Fibroblast of lung (primary cell): ENCODE results near the gene BTBD9. TPM values are rescaled to one million over a fixed set of nuclear protein-coding genes. Genes with fewer than 3 reads are reported as not detected.

Experiments
- DNase-seq, 2 donors: peaks; one replicate each; pipeline versions ENCODE4 v3.0.0 to v3.0.0-alpha.2; 2010; ENCODE audit warnings: low read depth in 2 of 2
- H2AFZ ChIP-seq: 2 replicates; pipeline ENCODE4 v1.5.1; 2012; ENCODE audit warnings: low read length, control low read depth, inconsistent platforms
- H3K27ac ChIP-seq: 2 replicates; pipeline ENCODE4 v1.5.1; 2011; ENCODE audit warnings: low read length, control low read depth; ENCODE audit not compliant: insufficient read depth
- H3K27me3 ChIP-seq: 2 replicates; pipeline ENCODE4 v1.5.1; 2011; ENCODE audit warnings: mild to moderate bottlenecking, low read length; ENCODE audit not compliant: control insufficient read depth, insufficient read depth
- H3K36me3 ChIP-seq: 2 replicates; pipeline ENCODE4 v1.5.1; 2011; ENCODE audit warnings: low read length; ENCODE audit not compliant: control insufficient read depth, insufficient read depth
- H3K4me1 ChIP-seq: 2 replicates; pipeline ENCODE4 v1.5.1; 2011; ENCODE audit warnings: low read length; ENCODE audit not compliant: control insufficient read depth, insufficient read depth; ENCODE audit errors: extremely low read depth
- H3K4me2 ChIP-seq: 2 replicates; pipeline ENCODE4 v1.5.1; 2011; ENCODE audit warnings: low read length, control low read depth; ENCODE audit not compliant: insufficient read depth; ENCODE audit errors: extremely low read depth
- H3K4me3 ChIP-seq, 4 experiments: fragments of 200-600 bp in 1 of 4; sonication (generic) in 1 of 4; replicated peaks in 1 of 4; 2 replicates each; pipeline ENCODE4 v1.5.1; 2011 to 2016; ENCODE audit warnings: low read length in 4 of 4, low read depth in 3 of 4, mild to moderate bottlenecking in 3 of 4, control low read depth in 2 of 4, inconsistent platforms in 1 of 4, mixed read lengths in 1 of 4; ENCODE audit not compliant: insufficient read depth in 1 of 4; ENCODE audit errors: control extremely low read depth in 1 of 4
- H3K79me2 ChIP-seq: 2 replicates; pipeline ENCODE4 v1.5.1; 2012; ENCODE audit warnings: mild to moderate bottlenecking, low read length, inconsistent platforms; ENCODE audit not compliant: control insufficient read depth, insufficient read depth
- H3K9ac ChIP-seq: 2 replicates; pipeline ENCODE4 v1.5.1; 2011; ENCODE audit warnings: mild to moderate bottlenecking, low read length, control low read depth; ENCODE audit not compliant: insufficient read depth
- H3K9me3 ChIP-seq: 2 replicates; pipeline ENCODE4 v1.5.1; 2012; ENCODE audit warnings: low read depth, low read length; ENCODE audit not compliant: control insufficient read depth, insufficient read depth
- H4K20me1 ChIP-seq: 2 replicates; pipeline ENCODE4 v1.5.1; 2011; ENCODE audit warnings: low read length; ENCODE audit not compliant: control insufficient read depth, insufficient read depth; ENCODE audit errors: extremely low read depth
- EZH2 ChIP-seq: IDR thresholded peaks from 2 replicates; pipeline ENCODE4 v1.5.1; 2012; ENCODE audit warnings: low read length, control low read depth, mild to moderate bottlenecking; ENCODE audit errors: missing control alignments
- polyA plus RNA-seq, 2 donors: library from polyadenylated mRNA; depleted of rRNA in 1 of 2; stranded (reverse) in 1 of 2; unstranded in 1 of 2; fragments of >200 nt; gene quantifications; 2 replicates each; pipeline ENCODE4 v1.2.1, GENCODE V29; 2011 to 2012; ENCODE audit warnings: missing spikeins in 1 of 2
- total RNA-seq: library from RNA; depleted of rRNA; stranded (reverse); fragments of >200 nt; gene quantifications from 2 replicates; pipeline ENCODE4 v1.2.1, GENCODE V29; 2014
- TF ChIP-seq, protein P1 (sequence below), 2 donors: IDR thresholded peaks in 1 of 2; conservative IDR thresholded peaks in 1 of 2; 1 replicate in 1 of 2; 2 replicates in 1 of 2; pipeline ENCODE4 v1.5.1; 2011 to 2012; ENCODE audit warnings: low read length in 2 of 2, control low read depth in 1 of 2, inconsistent platforms in 1 of 2, low read depth in 1 of 2, mild to moderate bottlenecking in 1 of 2

BTBD9 gene
- total and polyA plus RNA-seq, 2 donors (not counting 1 experiment from before 2014, with no cell fraction given) = 7.7 to 13.4 TPM

DNA sequence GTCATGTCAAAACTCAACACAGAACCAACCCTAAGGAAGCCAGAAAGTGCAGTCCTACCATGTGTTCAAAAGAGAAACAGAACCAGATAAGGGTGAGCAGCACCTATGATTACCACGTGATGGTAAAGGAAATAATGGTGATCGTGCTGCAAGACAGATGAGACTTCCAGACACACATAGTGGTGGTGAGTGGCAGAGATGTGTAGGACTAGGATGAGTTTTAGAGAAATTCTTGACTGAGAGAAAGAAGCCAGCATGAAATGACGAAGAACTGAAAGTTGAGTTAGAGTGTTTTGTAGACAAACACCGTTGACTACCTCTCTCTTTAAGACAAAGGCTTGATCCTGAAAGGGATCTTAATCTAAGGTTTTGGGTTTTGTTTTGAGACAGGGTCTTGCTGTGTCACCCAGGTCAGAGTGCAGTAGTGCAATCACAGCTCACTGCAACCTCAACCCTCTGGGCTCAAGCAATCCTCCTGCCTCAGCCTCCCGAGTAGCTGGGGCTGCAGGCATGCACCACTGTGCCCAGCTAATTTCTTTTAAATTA, 10.6 kb upstream of the BTBD9 start:
- no peak overlapping the region for H3K27ac ChIP-seq
- no peak overlapping the region for H3K4me2 ChIP-seq
- no peaks in the 10 kb centered on the region for H3K9me3 ChIP-seq
- no peaks in the 10 kb centered on the region for H3K79me2 ChIP-seq
- no peak overlapping the region for H3K9ac ChIP-seq
- no peak overlapping the region for H2AFZ ChIP-seq
- no peaks in the 10 kb centered on the region for H4K20me1 ChIP-seq
- no peak overlapping the region for H3K4me3 ChIP-seq
- DNase-seq = no peak
- H3K4me1 ChIP-seq = no peaks in the 10 kb centered on the region
- H3K36me3 ChIP-seq = no peaks in the 10 kb centered on the region
- H3K27me3 ChIP-seq = no peaks in the 10 kb centered on the region
- no peak for TF ChIP-seq EZH2
- TF ChIP-seq, protein P1, sequence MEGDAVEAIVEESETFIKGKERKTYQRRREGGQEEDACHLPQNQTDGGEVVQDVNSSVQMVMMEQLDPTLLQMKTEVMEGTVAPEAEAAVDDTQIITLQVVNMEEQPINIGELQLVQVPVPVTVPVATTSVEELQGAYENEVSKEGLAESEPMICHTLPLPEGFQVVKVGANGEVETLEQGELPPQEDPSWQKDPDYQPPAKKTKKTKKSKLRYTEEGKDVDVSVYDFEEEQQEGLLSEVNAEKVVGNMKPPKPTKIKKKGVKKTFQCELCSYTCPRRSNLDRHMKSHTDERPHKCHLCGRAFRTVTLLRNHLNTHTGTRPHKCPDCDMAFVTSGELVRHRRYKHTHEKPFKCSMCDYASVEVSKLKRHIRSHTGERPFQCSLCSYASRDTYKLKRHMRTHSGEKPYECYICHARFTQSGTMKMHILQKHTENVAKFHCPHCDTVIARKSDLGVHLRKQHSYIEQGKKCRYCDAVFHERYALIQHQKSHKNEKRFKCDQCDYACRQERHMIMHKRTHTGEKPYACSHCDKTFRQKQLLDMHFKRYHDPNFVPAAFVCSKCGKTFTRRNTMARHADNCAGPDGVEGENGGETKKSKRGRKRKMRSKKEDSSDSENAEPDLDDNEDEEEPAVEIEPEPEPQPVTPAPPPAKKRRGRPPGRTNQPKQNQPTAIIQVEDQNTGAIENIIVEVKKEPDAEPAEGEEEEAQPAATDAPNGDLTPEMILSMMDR (conservative IDR thresholded peaks at IDR 0.05 in 1 of 2, IDR thresholded peaks at IDR 0.05 in 1 of 2; ENCODE audit: low read depth in 1 of 2, low read length in 2 of 2) = no peak

DNA sequence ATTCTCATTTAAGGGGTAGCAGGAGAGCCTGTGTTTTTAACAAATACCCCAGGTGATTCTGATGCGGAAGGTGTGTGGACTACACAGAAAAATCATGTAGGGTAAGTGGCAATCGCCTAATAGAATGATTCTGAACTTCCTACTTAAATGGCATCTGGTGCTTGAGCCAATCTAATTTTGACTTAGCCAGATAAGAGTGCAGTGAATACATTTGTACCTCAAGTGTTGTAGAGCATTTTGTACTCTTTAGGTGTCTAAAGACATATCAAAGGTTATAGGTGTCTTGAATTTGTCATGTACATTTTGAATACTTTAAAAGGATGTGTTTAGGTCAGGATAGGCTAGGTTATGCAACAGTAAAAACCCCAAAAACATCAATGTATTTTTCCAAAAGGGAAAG, 10.0 kb upstream of the BTBD9 start:
- no peak for DNase-seq
- Histone ChIP-seq H3K79me2 (no peaks in the 10 kb centered on the region), H3K4me2 (no peak overlapping the region), H3K4me1 (no peaks in the 10 kb centered on the region), H3K27ac (no peak overlapping the region), H3K9me3 (no peaks in the 10 kb centered on the region), H3K27me3 (no peaks in the 10 kb centered on the region), H4K20me1 (no peaks in the 10 kb centered on the region), H2AFZ (no peak overlapping the region), H3K4me3 (no peak overlapping the region), H3K9ac (no peak overlapping the region), H3K36me3 (no peaks in the 10 kb centered on the region)
- no peak for TF ChIP-seq EZH2
- TF ChIP-seq, protein P1 (conservative IDR thresholded peaks at IDR 0.05 in 1 of 2, IDR thresholded peaks at IDR 0.05 in 1 of 2; ENCODE audit: low read depth in 1 of 2, low read length in 2 of 2) = no peak

DNA sequence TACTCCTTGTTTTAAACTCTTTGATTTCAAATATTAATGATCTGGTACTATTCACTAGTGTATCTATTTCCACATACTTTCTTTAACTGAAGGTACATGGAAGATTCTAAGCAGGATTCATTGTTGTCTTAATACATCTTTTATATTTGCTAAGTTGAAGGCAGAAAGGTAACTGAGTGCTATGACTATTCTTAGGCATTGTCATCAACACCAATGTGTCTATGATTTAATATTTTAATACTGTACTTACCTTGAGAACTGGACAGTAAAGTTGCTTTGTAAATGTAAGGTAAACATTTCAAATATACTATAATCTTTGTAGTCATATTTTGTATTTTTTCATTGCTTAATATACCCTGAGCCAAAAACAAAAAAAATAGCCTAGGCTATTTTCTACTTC, 8.9 kb upstream of the BTBD9 start:
- Histone ChIP-seq H3K4me3 (no peak overlapping the region), H2AFZ (no peak overlapping the region), H4K20me1 (no peaks in the 10 kb centered on the region), H3K27me3 (no peaks in the 10 kb centered on the region), H3K79me2 (no peaks in the 10 kb centered on the region), H3K4me2 (no peak overlapping the region), H3K36me3 (no peaks in the 10 kb centered on the region), H3K9ac (no peak overlapping the region), H3K4me1 (no peaks in the 10 kb centered on the region), H3K27ac (no peak overlapping the region), H3K9me3 (no peaks in the 10 kb centered on the region)
- no peak for TF ChIP-seq EZH2
- TF ChIP-seq, protein P1 (conservative IDR thresholded peaks at IDR 0.05 in 1 of 2, IDR thresholded peaks at IDR 0.05 in 1 of 2; ENCODE audit: low read depth in 1 of 2, low read length in 2 of 2) = no peak
- DNase-seq = no peak
